HG02973 (cell line): Measurements from ENCODE around the gene TLCD3B.
"Not testable (repeated sequence)": the region's sequence is repeated elsewhere in the genome, so short reads cannot be mapped to it uniquely, and the experiment has no call there.

Source experiments
- ATAC-seq: cut with Tn5 transposase; IDR thresholded peaks from one replicate; pipeline ENCODE4 v1.9.1; 2021; ENCODE audit warnings: moderate library complexity; ENCODE audit not compliant: unreplicated experiment

Gene TLCD3B

DNA sequence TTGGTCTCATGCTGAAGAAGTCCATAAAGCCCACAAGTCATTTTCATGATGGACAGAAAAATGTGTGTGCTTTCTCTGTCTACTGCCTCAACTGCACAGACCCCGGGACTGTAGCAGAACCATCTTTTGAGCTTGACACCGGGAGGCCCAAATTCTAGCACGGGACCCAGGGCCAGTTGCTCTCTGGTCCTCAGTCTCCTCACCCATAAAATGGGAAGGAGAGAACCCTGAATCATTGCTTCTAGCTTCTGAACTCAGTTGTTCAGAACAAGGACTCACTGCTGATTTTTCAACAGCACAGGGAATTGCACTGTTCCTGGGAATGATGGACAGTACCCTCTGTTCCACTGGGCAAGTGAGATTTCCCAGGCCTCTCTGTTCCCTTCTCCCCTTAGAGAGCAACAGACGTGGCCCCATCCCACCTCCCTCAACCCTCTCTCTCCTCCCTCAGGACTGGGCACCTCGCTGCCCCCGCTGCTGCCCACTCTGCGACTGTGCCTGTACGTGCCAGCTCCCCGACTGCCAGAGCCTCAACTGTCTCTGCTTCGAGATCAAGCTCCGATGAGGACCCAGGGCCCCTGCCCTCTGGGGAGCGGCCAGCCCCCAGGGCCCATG is 32.3 kb upstream of the TLCD3B start:
- ATAC-seq = no peak

DNA sequence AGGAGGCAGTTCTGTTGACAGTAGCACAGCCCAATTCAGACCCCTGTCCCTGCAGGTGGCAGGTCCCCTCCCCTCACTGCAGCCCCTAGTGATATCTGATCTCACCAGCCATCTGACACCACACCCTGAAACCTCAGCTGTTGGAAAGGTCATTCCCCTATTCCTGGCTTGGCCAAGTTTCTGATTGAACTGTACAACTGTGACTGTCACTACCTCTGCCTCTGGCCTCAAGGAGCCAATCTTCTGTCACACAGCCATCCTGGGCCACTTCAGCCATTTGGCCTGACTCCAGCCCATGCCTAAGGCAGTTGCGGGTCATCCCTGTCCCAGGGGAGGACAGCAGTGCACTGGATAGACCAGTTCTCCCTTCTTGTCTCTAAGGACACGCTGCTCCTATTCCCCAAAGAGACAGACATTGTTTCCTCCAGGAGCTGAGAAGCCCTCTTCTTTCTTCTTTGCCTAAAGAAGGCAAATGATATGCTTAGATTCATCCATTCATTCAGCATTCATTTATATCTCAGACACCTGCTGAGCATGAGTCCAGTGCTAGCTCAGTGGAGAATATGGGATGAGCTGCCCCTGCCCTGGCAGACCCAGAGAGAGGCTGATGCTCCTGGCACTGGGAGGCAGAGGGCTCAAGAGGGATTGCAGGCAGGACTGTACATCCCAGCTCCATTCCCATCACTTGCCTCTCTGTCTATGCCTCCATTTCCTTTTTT is 29.9 kb upstream of the TLCD3B start:
- no peak for ATAC-seq

- no peak for ATAC-seq
Measured at GRCh38 chr16:30060346-30060745, 29.3 kb upstream of the TLCD3B start.

DNA sequence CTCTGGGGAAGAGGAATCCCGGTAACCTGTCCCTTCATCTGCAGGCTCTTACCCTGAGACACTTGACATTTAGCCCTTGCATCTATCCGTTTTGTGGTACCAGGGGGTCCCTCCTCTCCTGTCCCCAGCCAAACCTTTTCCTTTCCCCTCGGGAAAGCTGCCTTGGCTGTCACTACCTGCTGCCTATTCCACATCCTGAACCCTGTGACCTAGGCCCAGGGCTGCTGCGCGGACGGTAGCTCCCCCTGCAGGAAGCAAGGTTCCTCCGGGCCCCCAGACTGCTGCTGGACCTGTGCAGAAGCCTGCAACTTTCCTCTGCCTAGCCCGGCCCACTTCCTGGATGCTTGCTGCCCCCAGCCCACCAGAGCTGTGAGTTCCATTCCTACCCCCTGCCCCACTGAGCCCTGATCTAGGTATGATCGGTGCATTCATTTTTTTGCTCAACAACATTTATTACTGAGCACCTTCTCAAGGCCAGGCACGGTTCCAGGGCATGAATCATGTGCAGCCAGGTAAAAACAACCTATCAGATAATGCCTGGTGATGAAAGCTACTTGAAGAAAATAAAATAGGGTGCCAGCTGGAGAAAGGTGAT is 24.0 kb upstream of the TLCD3B start:
- ATAC-seq = no peak

DNA sequence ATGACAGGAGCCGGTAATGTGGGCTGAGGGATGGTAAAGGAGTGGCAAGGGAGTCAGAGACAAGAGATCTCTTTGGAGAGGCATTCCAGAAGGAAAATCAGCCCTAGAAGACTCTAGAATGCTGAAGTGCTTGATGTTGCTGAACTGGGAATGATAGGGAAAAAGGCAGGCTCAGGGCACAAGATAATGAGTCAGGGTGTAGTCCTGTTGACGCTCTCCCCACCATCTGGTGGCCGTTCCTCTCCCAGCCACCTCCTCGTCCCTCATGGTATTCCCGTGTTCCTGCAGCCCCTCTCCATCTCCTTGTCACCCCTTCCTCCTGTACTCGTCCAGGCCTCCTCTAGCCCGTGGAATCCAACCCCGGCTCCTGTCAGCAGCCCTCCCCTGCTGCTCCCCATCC is 23.4 kb upstream of the TLCD3B start:
- no peak for ATAC-seq

DNA sequence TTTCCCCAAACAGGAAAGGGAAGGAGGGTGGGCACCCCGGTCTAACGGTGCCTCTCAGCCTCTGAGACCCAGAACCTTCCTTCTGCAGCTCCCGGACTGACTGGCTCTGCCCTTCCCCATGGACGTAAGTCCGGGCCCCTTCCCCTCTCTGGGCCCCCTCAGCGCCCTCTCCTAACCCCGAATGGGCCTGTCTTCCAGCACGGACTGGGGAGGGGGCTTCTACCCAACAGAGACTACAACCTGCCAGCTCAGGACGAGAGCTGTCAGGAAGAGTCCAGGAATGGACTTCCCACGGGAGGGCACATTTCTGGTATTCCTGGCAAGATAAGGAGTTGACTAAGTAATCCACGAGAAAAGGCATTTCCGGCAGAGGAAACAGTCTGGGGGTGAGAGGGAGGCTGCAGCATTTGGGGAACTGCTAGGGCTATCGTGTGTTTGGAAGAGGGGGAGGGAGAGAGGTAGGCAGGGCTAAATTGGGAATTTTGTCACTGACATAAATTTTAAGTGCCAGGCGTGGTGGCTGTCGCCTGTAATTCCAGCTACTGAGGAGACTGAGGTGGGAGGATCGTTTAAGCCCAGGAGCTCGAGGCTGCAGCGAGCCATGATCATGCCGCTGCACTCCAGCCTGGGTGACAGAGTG is 22.4 kb upstream of the TLCD3B start:
- no peak for ATAC-seq

GRCh38 chr16:30052671-30053372 is 21.8 kb upstream of the TLCD3B start:
- peak; percentile 53 for ATAC-seq

- no peak for ATAC-seq
Measured at GRCh38 chr16:30051518-30051917, 20.4 kb upstream of the TLCD3B start.

DNA sequence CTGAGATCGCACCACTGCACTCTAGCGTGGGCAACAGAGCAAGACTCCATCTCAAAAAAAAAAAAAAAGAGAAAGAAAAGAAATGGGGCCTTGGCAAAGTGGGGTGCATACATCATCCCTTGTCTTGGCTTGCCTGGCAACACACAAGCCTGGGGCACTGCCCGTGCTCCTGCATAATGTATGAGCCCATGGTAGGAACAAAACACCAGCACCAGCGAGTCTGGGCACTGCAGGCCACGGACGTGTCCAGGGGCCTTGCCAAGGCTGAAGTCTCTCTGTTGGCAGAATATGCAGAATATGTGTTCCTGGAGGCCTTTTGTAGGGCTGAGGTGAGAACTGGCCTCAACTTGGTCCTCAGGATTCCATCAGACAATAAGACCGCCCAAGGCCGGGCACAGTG is 18.8 kb upstream of the TLCD3B start:
- ATAC-seq = no peak

GRCh38 chr16:30046588-30046987 is 15.5 kb upstream of the TLCD3B start:
- ATAC-seq = no peak

GRCh38 chr16:30046178-30046577 is 15.1 kb upstream of the TLCD3B start:
- ATAC-seq = no peak

DNA sequence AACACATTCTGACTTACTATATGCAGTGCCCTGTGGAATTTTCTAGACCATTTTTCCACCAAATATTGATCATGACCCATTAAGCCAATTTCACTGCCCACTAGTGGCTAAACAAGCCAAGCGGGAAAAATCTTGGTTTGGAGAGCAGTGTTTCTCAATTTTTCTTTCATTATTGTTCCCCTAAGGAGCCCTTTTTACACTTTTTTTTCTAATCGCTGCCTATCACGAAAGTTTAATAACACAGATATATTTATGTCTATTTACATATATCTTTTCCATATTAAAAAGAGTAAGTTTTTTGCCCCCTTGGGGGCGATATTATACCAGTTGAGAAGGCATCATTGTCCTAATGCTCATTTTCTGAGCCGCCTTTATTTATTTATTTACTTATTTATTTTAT is 10.8 kb upstream of the TLCD3B start:
- no peak for ATAC-seq

DNA sequence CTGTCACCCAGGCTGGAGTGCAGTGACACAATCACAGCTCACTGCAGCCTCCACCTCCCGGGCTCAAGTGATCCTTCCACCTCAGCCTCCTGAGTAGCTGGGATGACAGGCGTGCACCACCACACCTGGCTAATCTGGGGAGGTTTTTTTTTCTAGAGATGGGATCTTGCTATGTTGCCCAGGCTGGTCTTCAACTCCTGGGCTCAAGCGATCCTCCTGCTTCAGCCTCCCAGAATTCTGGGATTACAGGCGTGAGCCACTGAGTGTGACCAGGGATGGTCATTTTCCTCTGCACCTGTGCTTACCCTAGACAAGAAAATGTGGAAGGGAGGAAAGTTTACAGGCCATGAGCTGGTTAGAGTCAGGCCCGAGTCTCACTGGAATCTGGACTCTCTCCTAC is 9.6 kb upstream of the TLCD3B start:
- not testable (repeated sequence) for ATAC-seq

DNA sequence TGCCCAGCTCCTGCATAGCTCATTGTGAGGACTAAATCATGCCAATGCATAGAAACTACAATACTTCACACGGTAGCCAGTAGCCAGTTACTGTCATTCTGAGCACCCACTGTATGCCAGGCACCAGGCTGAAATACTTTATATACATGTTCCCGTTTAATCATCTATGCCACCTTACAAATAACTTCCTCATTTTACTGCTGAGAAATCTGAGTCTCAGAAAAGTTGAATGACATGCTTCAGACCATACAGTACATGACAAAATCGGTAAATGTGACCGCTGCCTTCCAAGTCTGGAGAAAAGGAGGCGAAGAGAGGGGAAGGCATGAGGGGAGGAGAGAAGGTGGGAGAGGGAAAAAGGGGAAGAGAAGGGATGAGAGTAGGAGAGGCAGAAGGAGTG is 9.2 kb upstream of the TLCD3B start:
- no peak for ATAC-seq

GRCh38 chr16:30033270-30033669 is 2.2 kb upstream of the TLCD3B start:
- ATAC-seq = no peak

DNA sequence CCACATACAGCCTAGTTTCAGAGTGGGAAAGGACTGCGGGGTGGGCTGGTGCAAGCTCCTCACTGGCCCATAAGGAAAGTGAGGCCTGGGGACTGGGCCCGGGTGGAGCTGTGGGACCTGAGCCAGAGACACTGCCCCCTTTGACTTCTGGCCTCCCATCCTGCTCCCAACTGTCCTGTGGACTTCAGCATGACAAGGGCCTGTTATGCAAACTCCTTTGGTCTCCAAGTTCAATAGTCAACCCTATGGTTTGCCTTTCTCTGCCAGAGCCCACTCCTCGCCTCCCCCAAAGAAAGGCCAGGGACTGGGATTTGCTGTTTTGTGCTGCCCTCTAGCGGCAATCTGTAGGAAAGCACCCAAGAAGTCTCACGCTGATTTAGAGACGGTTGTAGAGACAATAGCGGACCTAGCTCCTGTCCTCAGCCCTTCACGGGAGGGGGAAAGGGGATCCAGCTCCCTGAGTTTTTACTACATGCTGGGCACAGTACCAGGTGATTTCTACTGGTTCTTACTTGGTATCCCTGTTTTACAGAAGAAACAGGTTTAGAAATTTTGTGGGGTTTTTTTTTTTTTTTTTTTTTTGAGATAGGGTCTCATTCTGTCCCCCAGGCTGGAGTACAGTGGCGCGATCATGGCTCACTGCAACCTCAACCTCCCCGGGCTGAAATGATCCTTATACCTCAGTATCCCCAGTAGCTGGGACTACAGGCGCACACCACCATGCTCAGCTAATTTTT is 1.2 kb upstream of the TLCD3B start:
- ATAC-seq = no peak

GRCh38 chr16:30031477-30031918 is 427 bp upstream of the TLCD3B start:
- ATAC-seq = no peak

DNA sequence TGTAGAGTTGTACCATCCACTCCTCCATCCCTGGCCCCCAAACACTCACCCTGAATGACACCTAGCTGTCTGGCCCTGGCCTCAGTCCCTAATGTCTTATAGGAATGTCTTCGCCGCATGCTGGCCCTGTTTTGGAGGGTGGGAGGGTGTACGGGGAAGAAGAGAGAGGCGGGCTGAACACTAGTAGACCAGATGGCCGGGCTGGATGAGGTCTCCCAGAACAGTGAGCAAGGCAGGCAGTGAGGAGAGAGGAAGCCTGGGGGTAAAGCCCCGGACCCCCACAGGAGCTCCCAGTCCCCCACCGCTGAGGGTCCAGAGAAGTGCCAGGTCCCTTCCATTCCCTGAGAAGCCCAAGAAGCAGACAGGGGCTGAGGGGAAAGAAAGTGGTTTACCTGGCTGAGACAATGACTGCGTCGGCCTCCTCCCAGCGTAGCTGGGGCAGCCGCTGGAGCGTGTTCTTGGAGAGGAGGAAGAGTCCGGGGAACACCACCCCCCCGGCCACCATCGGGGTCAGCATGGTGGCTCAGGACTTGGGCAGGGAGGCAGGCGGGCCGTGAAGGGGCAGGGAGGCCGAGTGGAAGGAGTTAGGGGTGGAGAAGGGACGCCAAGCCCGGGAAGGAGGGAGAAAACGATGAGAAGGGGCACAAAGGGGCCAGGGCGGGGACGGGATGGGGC is 923 bp downstream of the TLCD3B start:
- ATAC-seq = no peak

DNA sequence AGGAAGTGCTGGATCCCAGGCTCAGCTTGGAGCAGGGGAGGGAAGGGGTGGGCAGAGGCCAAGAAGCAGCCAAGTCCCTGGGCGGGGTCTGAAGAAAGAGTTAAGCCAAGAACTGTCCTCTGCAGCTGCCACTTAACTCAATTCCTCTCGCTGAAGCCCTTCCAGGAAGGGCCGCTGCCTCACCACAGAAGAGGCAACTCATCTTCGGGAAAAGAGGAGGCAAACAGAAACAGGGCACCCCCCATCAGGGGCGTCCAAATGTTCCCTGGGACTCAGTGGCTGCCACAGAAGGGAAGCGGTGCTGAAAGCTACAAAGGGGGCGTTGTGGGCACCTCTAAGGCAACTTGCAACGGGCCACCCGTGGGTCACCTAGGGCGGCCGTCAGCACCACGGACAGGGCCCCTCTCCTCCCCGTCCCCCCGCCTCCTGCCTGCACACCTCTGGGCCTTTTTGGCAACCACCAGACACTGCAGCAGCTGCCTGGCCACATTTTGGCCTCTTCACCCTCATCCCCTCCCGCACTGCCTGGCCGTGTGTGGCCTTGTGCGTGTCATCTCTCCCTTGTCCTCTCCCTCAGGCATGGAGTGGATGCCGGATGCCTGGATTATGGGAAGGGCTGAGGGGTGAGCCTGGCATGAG is 2.5 kb downstream of the TLCD3B start:
- no peak for ATAC-seq
